ENCODE results near the gene UBR2. TPM values are rescaled to one million over a fixed set of nuclear protein-coding genes. Genes with fewer than 3 reads are reported as not detected.
"Not testable (repeated sequence)": the region's sequence is repeated elsewhere in the genome, so short reads cannot be mapped to it uniquely, and the experiment has no call there.

The UBR2 gene
- total and polyA plus RNA-seq, 9 donors = 13.5 to 22.6 (median 15.3) TPM

GRCh38 chr6:42569102-42570028 lies 5.5 kb downstream of the UBR2 start:
- Histone ChIP-seq H3K4me1 (ENCODE audit: control insufficient read depth, insufficient read depth, low read length) (peaks cover 4% of the 10 kb centered on the region), H3K36me3 (ENCODE audit: control insufficient read depth, insufficient read depth, low read length) (peaks cover 2% of the 10 kb centered on the region), H3K4me3 (ENCODE audit: low read length) (no peak overlapping the region), H3K27ac (ENCODE audit: low read length) (no peak overlapping the region), H3K9me3 (replicated peaks; ENCODE audit: control insufficient read depth, low read depth, low read length) (no peaks in the 10 kb centered on the region), H3K27me3 (ENCODE audit: control insufficient read depth, insufficient read depth, low read length) (no peaks in the 10 kb centered on the region)
- DNase-seq = no peak

DNA sequence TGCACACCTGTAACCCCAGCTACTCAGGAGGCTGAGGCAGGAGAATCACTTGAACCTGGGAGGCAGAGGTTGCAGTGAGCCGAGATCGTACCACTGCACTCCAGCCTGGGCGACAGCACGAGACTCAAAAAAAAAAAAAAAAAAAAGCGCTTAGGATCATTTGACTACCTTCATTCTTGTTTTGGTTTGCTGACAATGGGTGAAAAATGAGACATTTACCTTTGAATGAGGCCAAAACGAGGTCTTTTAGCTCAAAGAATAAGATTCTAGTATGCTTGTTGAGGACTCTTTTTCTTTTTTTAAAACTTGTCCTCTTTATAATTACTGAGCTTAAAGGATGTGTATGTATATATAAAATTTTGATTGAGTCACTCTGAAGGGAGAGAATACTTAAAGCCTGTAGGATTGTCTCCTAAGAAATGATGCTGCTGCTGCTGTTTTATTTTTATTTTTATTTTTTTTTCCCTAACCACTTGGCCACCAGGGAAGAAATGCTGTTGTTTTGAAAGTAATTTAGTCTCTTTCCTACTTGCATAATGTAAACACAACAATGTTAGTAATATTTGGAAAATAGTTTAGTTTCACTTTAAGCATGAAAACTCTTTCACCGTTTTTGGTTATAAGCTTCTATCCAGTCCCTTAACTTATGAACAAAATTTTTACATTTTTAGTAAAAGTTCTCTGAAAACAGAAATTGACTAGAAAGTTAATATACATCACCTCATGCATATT lies 7.9 kb downstream of the UBR2 start:
- Histone ChIP-seq H3K9me3 (replicated peaks; ENCODE audit: control insufficient read depth, low read depth, low read length) (no peaks in the 10 kb centered on the region), H3K36me3 (ENCODE audit: control insufficient read depth, insufficient read depth, low read length) (peaks cover 9% of the 10 kb centered on the region), H3K4me3 (ENCODE audit: low read length) (no peak overlapping the region), H3K27me3 (ENCODE audit: control insufficient read depth, insufficient read depth, low read length) (no peaks in the 10 kb centered on the region), H3K27ac (ENCODE audit: low read length) (no peak overlapping the region), H3K4me1 (ENCODE audit: control insufficient read depth, insufficient read depth, low read length) (no peaks in the 10 kb centered on the region)
- WGBS (ENCODE audit: insufficient coverage) = 89% methylated on average over 4 of the region's 7 CpGs
- no peak for DNase-seq

DNA sequence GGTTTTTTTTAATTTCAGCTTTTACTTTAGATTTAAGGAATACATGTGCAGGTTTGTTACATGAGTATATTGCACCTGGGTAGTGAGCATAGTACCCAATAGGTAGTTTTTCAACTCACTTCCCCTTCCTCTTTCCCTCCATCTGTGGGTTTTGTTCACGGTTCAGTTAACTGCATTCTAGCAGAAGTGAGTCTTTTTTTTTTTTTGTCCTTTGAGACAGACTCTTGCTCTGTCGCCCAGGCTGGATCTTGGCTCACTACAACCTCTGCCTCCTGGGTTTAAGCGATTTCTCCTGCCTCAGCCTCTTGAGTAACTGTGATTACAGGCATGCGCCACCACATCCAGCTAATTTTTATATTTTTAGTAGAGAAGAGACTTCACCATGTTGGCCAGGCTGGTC lies 8.7 kb downstream of the UBR2 start:
- Histone ChIP-seq H3K9me3 (replicated peaks; ENCODE audit: control insufficient read depth, low read depth, low read length) (no peaks in the 10 kb centered on the region), H3K36me3 (ENCODE audit: control insufficient read depth, insufficient read depth, low read length) (peaks cover 11% of the 10 kb centered on the region), H3K27me3 (ENCODE audit: control insufficient read depth, insufficient read depth, low read length) (no peaks in the 10 kb centered on the region), H3K4me1 (ENCODE audit: control insufficient read depth, insufficient read depth, low read length) (no peaks in the 10 kb centered on the region), H3K27ac (ENCODE audit: low read length) (no peak overlapping the region), H3K4me3 (ENCODE audit: low read length) (no peak overlapping the region)
- no peak for DNase-seq
- whole genome bisulfite sequencing (ENCODE audit: insufficient coverage) = no CpG with 5 or more reads among the region's 4 CpGs

- peaks cover 13% of the 10 kb centered on the region for H3K36me3 ChIP-seq (ENCODE audit: control insufficient read depth, insufficient read depth, low read length)
- H3K27me3 ChIP-seq (ENCODE audit: control insufficient read depth, insufficient read depth, low read length); H3K4me3 ChIP-seq (ENCODE audit: low read length); DNase-seq; H3K27ac ChIP-seq (ENCODE audit: low read length); H3K9me3 ChIP-seq (replicated peaks; ENCODE audit: control insufficient read depth, low read depth, low read length); H3K4me1 ChIP-seq (ENCODE audit: control insufficient read depth, insufficient read depth, low read length): not testable (repeated sequence)
- no CpG with 5 or more reads among the region's 7 CpGs for WGBS (ENCODE audit: insufficient coverage)
Observed at GRCh38 chr6:42576538-42576937, 12.7 kb downstream of the UBR2 start.

- H3K4me1 ChIP-seq (ENCODE audit: control insufficient read depth, insufficient read depth, low read length) = no peaks in the 10 kb centered on the region
- peaks cover 5% of the 10 kb centered on the region for H3K36me3 ChIP-seq (ENCODE audit: control insufficient read depth, insufficient read depth, low read length)
- H3K4me3 ChIP-seq (ENCODE audit: low read length) = no peak overlapping the region
- no peaks in the 10 kb centered on the region for H3K27me3 ChIP-seq (ENCODE audit: control insufficient read depth, insufficient read depth, low read length)
- DNase-seq = no peak
- no CpG with 5 or more reads among the region's 2 CpGs for WGBS (ENCODE audit: insufficient coverage)
- H3K9me3 ChIP-seq (replicated peaks; ENCODE audit: control insufficient read depth, low read depth, low read length) = no peaks in the 10 kb centered on the region
- H3K27ac ChIP-seq (ENCODE audit: low read length) = no peak overlapping the region
Observed at GRCh38 chr6:42598300-42598699, 34.5 kb downstream of the UBR2 start.

DNA sequence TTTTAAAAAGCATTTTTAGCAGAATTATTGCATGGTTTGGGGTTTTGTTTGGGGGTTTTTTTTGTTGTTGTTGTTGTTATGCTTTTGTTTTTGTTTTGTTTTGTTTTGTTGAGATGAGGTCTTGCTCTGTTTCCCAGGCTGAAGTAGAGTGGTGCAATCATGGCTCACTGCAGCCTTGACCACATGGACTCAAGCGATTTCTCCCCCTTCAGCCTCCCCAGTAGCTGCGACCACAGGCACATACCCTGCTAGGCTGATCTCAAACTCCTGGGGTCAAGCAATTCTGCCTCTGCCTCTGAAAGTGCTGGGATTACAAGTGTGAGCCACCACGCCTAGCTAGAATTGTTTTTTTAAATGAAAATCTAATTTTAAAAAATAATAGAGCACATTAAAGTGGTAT lies 35.7 kb downstream of the UBR2 start:
- H3K4me1 ChIP-seq (ENCODE audit: control insufficient read depth, insufficient read depth, low read length) = no peaks in the 10 kb centered on the region
- DNase-seq = no peak
- H3K4me3 ChIP-seq (ENCODE audit: low read length) = no peak overlapping the region
- H3K9me3 ChIP-seq (replicated peaks; ENCODE audit: control insufficient read depth, low read depth, low read length) = no peaks in the 10 kb centered on the region
- no peak overlapping the region for H3K27ac ChIP-seq (ENCODE audit: low read length)
- peaks cover 5% of the 10 kb centered on the region for H3K36me3 ChIP-seq (ENCODE audit: control insufficient read depth, insufficient read depth, low read length)
- H3K27me3 ChIP-seq (ENCODE audit: control insufficient read depth, insufficient read depth, low read length) = no peaks in the 10 kb centered on the region
- WGBS (ENCODE audit: insufficient coverage) = 80% methylated on average over 1 of the region's 3 CpGs

GRCh38 chr6:42604150-42604549 lies 40.3 kb downstream of the UBR2 start:
- no peaks in the 10 kb centered on the region for H3K4me1 ChIP-seq (ENCODE audit: control insufficient read depth, insufficient read depth, low read length)
- no peaks in the 10 kb centered on the region for H3K9me3 ChIP-seq (replicated peaks; ENCODE audit: control insufficient read depth, low read depth, low read length)
- peaks cover 8% of the 10 kb centered on the region for H3K36me3 ChIP-seq (ENCODE audit: control insufficient read depth, insufficient read depth, low read length)
- H3K27ac ChIP-seq (ENCODE audit: low read length) = no peak overlapping the region
- H3K4me3 ChIP-seq (ENCODE audit: low read length) = no peak overlapping the region
- H3K27me3 ChIP-seq (ENCODE audit: control insufficient read depth, insufficient read depth, low read length) = no peaks in the 10 kb centered on the region
- DNase-seq = no peak

GRCh38 chr6:42604699-42605098 lies 40.9 kb downstream of the UBR2 start:
- not testable (repeated sequence) for DNase-seq; H3K4me1 ChIP-seq (ENCODE audit: control insufficient read depth, insufficient read depth, low read length); H3K36me3 ChIP-seq (ENCODE audit: control insufficient read depth, insufficient read depth, low read length); H3K27ac ChIP-seq (ENCODE audit: low read length); H3K27me3 ChIP-seq (ENCODE audit: control insufficient read depth, insufficient read depth, low read length); H3K9me3 ChIP-seq (replicated peaks; ENCODE audit: control insufficient read depth, low read depth, low read length); H3K4me3 ChIP-seq (ENCODE audit: low read length)
- WGBS (ENCODE audit: insufficient coverage) = no CpG with 5 or more reads among the region's 2 CpGs

DNA sequence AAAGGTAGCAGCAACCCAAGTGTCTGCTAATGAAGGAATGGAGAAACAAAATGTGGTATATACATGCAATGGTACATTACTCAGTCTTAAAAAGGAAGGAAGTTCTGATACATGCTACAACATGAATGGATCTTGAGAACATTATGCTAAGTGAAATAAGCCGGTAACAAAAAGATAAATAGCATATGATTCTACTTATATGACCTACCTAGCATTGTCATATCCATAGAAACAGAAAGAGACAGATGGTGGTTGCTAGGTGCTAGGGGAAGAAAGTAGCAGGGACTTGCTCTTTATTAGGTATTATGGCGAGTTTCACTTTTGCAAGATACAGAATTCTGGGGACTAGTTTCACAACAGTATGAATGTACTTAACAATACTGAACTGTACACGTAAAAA lies 46.6 kb downstream of the UBR2 start:
- no peak overlapping the region for H3K27ac ChIP-seq (ENCODE audit: low read length)
- WGBS (ENCODE audit: insufficient coverage) = no CpG with 5 or more reads among the region's 3 CpGs
- H3K9me3 ChIP-seq (replicated peaks; ENCODE audit: control insufficient read depth, low read depth, low read length) = no peaks in the 10 kb centered on the region
- no peaks in the 10 kb centered on the region for H3K27me3 ChIP-seq (ENCODE audit: control insufficient read depth, insufficient read depth, low read length)
- no peak overlapping the region for H3K4me3 ChIP-seq (ENCODE audit: low read length)
- no peaks in the 10 kb centered on the region for H3K4me1 ChIP-seq (ENCODE audit: control insufficient read depth, insufficient read depth, low read length)
- no peak for DNase-seq
- H3K36me3 ChIP-seq (ENCODE audit: control insufficient read depth, insufficient read depth, low read length) = peaks cover 10% of the 10 kb centered on the region

DNA sequence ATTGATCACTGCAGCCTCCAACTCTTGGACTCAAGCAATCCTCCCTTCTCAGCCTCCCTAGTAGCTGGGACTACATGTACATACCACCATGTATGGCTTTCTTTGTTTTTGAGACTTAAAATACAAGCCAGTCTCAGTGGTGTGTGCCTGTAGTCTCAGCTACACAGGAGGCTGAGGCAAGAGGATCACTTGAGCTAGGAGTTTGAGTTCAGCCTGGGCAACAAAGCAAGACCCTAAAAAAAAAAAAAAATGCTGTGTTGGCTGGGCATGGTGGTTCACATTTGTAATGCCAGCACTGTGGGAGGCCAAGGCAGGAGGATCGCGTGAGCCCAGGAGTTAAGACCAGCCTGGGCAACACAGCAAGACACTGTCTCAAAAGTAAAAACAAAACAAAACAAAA lies 51.7 kb downstream of the UBR2 start:
- no peaks in the 10 kb centered on the region for H3K27me3 ChIP-seq (ENCODE audit: control insufficient read depth, insufficient read depth, low read length)
- H3K4me3 ChIP-seq (ENCODE audit: low read length) = no peak overlapping the region
- DNase-seq = no peak
- H3K36me3 ChIP-seq (ENCODE audit: control insufficient read depth, insufficient read depth, low read length) = peaks cover 26% of the 10 kb centered on the region
- H3K4me1 ChIP-seq (ENCODE audit: control insufficient read depth, insufficient read depth, low read length) = no peaks in the 10 kb centered on the region
- no peak overlapping the region for H3K27ac ChIP-seq (ENCODE audit: low read length)
- no CpG with 5 or more reads among the region's 2 CpGs for WGBS (ENCODE audit: insufficient coverage)
- H3K9me3 ChIP-seq (replicated peaks; ENCODE audit: control insufficient read depth, low read depth, low read length) = no peaks in the 10 kb centered on the region
